Endometrial microvascular endothelial cells (primary cell): ENCODE data around the gene SLCO4A1. TPM values are rescaled to one million over a fixed set of nuclear protein-coding genes. Genes with fewer than 3 reads are reported as not detected.

Experiments used
- in situ Hi-C: cut with HindIII; loops from 2 replicates; pipeline ENCODE4 v1.10.0; 2017; ENCODE audit warnings: low sequenced_read_pairs, low pct_unique_long_range_greater_than_20kb; ENCODE audit errors: inconsistent ontology term
- total RNA-seq: library from RNA; depleted of rRNA; stranded (reverse); fragments of >200 nt; gene quantifications from one replicate; pipeline ENCODE4 v1.2.3, GENCODE V29; 2015; ENCODE audit errors: inconsistent ontology term

Gene SLCO4A1
- total RNA-seq, 1 donor from 2014 or later, result 5.9 TPM

DNA sequence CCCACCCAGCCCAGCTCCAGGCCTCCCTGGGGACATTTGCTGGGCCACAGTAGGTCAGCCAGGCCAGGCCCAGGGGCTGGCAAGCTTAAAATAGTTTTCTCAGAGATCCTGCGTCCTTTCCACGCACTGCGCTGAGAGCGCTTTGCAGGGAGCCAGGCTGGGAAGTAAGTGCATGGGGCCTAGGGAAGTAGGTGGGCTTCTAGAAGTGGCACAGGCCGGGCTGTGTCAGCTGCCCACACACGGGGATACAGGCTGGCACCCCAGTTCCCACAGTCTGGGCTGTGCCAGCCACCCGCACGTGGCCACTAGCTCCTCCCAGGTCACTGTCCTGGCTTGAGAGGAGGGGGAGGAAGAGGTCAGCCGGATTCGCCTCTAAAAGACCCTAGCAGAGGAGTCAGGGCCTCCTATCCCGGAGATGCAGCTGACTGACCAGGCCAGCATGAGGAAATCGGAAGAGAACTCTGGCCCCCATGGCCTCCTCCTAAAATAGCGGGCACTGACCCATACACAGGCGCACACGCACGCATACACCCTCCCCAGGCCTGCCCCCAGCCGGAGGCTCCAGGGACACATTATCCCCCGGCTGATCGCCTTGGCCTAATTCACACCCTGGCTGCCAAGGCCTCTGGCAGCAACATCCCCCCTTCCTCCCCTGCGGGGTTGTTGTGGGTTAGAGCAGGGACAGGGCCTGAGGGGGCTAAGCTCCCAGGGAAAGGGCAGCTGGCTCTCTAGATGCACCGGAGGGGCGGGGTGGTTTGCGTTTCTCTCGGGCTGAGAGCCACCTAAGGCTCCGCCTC lies 5.4 kb downstream of the SLCO4A1 start:
- in situ Hi-C loops, result no loop called here

DNA sequence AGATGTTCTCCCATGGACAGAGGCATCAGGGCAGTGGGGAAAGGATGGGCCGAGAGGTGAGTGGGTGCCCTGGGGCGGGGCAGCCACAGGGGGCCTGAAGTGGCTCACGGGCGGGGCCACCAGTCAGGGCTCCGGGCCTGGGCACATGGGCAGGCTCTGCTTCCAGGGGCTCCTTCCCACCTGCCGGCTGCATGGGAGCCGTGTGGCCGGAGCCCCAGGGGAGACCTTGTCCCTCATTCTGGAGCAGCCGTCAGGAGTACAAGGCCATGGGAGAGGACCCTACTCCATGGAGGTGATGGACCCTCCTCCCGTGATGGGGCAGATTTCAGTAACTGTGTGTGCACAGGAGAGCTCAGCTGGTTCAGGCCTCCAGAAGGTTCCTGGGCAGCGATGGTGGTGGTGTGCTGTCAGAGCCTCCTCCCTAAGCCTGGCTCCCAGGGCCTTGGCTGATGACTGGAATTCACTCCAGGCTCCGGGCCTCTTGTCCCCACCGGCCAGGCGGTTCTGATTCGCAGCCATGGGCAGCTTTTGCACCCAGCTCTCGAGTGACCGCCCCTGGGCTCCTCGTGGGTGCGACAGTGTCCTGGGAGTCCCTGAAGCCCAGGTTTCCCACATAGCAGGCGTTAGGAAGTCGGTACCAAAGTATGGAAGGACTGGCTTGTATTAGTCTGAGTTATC lies 6.2 kb downstream of the SLCO4A1 start:
- in situ Hi-C loops, result no loop called here

DNA sequence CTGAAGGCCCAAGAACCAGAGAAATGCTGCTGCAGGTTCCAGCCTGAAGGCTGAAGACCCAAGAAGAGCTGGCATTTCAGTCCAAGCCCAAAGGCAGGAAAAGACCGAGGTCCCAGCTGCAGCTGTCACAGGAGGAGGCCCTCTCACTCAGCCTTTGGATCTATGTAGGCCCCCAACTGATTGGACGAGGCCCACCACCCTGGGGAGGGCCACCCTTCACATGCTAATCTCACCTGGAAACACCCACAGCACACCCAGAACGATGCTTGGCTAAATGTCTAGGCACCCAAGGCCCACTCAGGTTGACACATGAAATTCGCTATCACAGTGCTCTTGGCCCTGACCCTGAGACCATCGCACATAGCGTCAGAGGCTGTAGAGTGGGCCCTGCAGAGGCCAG lies 6.8 kb downstream of the SLCO4A1 start:
- in situ Hi-C loops, result no loop called here

DNA sequence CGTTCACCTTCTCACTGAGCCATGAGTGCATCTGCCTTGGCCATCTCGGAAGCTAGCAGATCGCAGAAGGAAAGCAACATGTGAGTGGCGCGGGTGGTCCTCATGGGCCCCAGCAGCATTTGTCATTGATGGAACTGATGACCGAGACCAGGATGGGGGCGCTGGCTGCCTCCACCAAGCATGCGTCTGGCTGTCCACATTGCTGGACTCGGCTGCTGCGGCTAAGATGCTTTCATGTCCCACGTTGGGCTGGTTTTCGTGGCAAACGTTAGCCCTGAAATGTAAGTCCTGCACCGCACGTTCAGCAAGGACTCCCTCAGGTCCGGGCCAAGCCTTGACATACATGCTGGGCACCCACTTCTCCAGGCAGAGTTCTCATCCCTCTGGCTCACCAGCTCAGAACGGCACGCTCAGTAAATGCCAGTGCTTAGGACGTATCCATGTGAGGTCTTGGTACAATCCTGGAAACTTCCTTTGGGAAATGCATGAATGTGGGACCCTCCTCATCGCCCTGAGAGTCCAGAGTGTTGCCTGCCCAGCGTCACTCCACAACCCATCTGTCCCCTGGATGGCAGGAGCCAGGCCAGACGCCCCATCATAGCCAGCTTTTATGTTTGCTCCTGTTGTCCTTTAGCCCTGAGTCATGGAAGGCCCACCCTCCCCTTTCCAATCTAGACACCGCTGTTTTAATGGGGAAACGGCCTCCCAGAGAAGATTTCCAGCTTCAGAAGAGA lies 8.4 kb downstream of the SLCO4A1 start:
- in situ Hi-C loops, result no loop called here

DNA sequence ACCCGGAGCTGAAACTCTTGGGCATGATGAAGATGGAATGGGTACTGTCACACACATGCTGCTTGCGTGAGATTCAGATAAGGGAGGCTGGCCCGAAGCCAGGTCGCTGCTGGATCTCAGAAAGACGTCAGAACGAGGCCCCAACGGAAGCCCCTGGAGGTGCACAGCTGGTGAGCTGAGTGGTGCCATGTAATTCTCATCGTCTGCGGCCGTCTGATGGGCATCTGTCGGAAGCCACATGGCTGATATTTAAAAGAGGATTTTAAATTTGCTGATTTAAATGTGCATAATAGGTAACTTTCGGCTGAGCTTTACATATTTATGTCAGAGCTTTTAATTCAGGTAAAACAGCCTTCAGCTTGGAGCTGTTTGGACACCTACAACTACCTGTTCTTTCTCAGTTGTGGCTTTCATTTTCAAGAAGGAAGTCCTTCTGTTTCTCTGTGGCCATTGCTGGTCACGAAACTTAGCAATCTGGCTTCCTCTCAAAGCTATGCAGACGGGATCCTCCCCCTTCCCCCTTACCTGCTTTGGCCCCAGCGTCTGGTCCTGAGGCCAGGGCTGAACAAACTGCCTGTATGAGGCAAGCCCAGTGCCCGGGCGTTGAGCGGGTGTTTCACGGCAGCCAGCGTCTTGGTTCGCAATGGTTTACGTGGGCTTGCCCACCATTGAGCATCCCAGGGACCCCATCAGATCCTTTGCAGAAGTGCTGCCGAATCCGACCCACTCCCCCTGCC lies 9.2 kb downstream of the SLCO4A1 start:
- in situ Hi-C loops, result no loop called here

DNA sequence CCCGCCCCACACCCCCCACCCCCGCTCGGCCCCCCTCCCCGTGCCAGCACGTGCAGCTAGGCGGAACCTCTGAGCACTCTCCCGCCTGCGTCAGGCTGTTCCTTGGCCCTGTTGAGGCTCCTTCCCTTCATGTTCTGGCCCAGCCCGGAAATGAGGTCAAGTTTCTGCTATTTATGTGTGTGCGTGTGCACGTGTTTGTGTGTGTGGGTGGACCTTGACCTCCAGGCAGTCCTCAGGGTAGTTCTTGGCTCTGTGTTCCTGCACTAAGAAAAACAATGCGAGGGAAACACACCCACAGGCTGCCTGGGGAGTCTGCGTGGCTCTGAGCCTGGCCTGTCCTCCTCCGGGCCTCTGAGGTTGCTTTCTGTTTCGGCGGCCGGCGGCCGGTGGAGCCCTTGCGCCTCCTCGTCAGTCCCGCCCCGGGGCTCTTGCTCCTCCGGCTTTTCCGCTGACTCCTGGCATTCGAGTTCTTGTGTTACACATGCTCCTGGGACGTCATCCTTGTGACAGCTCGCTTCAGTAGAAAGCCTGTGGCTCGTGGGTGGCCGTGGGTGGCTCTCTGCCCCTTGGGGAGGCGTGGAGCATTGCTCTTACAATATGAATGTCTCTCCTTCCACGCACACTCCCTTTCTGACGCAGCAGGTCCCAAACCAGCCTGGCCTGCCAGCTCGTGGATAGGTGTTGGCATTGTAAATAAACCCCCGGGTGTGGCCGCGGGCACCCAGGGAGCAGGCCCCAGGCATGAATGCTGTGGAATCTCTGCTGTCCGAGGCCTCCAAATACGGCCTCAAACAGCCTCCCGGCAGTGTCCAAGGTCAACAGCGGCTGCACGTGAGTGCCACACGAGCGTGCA lies 10.0 kb downstream of the SLCO4A1 start:
- in situ Hi-C loops, result no loop called here

DNA sequence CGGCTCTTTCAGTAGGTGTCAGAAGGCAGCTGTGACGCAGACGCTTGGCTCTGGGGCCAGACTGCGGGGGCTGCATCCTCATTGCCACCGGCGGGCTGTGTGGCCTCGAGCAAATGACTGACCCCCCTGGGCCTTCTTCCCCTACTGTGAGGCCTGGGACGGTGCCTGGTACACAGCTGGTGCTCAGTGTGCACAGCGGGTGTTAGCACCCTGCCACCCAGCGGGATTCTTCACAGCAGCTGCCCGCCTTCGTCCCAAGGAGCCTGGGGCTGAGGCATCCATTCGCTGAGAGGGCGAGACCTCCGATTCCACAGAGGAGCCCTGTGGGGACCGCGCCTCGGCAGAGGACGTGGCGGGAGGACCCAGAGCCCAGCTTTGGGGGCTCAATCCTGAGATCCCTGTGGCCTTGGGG lies 10.6 kb downstream of the SLCO4A1 start:
- in situ Hi-C loops, result no loop called here

DNA sequence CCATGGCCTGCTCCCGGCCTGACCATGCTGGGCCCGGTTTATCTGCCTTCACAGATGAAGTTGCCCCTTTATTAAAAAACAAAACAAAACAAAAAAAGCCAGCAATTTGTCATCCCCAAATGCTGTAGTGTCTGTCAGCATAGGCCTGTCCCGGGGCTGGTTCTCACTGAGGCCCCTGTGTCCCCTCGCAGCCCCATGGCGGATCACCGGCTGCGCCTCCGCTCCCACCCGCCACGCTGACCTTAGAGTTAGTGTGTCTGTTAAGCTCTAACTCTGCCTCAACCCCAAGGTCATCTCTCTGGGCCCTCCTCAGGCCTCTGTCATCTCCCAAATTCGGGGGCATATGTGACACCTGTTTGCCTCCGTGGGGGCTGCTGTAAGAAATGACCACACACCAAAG lies 11.1 kb downstream of the SLCO4A1 start:
- in situ Hi-C loops, result no loop called here

DNA sequence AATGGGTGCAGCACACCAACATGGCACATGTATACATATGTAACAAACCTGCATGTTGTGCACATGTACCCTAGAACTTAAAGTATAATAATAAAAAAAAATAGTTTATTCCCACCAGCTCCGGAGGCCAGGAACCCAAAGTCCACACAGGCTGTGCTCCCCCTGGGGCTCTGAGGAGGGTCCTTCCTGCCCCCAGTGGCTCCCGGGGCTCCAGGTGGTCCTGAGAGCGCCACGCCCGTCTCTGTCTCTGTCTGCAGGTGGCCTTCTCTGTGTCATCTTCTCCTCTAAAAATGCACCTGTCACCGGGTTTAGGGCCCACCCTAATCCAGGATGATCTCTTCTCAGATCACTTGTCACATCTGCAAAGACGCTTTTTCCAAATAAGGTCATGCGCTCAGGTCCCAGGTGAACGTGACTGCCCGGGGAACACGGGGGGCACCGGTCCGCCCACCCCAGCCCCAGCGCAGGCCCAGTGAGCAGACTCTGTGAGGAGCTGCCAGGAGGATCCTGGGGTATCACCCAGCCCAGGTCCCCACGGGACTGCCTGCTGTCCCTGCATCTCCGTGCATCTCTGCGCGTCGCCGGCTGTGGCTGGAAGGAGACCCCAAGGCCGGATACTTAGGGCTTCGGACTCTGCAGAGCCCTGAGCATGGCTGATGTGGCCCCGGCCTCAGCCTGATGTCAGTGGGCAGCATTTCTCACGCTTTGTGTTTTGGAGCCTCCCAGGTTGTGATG lies 11.8 kb downstream of the SLCO4A1 start:
- in situ Hi-C loops, result no loop called here

DNA sequence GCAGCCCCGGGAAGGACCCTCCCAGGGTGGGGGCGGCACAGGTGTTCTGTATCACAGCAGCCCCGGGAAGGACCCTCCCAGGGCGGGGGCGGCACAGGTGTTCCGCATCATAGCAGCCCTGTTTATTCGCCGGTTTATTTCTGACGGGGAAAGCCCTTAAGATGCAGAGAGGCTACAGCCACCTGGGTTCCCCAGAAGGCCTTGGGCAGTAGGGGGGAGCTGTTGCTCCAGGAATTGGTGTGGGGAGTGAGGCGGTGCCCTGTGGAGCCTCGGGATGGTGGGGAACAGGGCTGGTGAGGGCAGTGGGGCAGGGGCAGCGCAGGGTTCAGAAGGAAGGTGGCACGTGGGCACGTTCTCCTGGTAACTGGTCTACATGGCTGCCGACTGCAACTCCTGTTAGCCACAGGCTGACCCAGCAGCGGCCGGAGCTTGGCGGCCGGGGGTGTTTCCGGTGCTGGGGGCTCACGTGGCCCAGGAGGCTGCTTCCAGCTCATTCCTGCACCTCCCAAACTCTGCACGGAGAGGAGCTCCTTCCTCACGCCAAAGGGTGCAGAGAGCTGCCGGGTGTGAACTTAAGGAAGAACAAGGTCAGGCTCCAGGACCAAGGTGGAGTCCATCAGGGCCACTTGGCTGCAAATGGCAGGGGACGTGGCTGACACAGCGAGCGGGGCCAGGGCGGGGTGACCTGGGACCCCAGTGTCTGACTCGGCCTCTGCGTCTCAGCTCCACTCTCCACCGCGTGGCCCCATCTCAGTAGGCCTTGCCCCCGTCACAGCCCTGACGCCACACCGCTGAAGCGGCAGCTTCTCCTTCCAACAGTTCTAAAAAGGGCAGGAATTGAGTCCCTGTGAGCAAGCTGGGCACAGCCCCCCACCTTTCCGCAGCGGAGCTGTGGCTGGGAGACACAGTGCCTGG lies 13.2 kb downstream of the SLCO4A1 start:
- in situ Hi-C loops, result no loop called here

DNA sequence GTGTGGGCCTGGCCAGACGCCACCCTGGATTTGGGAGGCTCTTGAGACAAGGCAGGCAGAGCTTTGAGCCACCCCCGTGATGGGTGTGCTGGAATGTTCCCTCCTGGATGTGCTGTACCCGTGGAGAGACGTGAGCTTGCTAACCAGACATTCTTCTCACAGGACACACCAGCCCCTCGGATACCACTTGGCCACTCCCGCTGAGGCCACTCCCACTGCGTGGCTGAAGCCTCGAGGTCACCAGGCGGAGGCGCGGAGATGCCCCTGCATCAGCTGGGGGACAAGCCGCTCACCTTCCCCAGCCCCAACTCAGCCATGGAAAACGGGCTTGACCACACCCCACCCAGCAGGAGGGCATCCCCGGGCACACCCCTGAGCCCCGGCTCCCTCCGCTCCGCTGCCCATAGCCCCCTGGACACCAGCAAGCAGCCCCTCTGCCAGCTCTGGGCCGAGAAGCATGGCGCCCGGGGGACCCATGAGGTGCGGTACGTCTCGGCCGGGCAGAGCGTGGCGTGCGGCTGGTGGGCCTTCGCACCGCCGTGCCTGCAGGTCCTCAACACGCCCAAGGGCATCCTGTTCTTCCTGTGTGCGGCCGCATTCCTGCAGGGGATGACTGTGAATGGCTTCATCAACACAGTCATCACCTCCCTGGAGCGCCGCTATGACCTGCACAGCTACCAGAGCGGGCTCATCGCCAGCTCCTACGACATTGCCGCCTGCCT lies 14.1 kb downstream of the SLCO4A1 start:
- in situ Hi-C loops, result no loop called here

DNA sequence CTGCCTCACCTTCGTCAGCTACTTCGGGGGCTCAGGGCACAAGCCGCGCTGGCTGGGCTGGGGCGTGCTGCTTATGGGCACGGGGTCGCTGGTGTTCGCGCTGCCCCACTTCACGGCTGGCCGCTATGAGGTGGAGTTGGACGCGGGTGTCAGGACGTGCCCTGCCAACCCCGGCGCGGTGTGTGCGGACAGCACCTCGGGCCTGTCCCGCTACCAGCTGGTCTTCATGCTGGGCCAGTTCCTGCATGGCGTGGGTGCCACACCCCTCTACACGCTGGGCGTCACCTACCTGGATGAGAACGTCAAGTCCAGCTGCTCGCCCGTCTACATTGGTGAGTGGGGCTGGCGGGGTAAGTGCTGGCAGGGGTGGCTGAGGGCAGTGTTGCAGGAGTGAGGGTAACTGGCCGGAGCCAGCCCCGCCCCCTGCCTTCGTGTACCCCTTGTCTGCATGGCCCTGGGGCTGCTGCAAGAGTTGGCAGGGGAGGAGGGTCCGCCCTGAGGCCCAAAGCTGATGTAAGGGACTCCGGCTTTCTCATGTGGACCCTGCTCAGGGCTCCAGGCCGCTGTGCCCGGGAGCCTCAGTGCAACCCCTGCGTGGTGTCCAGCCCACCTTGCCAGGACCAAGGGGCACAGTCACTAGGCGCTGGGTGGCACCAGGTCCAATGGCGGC lies 14.8 kb downstream of the SLCO4A1 start:
- in situ Hi-C loops, result no loop called here

DNA sequence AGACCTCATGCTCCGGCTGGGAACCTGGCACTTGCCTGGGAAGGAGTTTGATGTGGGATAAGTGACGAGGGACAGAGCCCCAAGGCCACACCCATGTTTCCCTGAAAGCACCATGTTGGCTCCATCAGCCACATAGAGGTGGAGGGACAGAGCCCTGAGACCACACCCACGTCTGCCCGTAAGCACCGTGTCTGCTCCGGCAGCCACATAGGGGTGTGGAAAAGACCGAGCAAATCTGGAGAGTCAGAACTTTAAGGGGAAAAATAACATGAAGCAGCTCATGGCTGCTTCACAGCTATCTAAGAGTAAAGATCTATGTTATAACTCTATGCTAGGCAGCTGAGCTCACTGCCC lies 15.3 kb downstream of the SLCO4A1 start:
- in situ Hi-C loops, result no loop called here

DNA sequence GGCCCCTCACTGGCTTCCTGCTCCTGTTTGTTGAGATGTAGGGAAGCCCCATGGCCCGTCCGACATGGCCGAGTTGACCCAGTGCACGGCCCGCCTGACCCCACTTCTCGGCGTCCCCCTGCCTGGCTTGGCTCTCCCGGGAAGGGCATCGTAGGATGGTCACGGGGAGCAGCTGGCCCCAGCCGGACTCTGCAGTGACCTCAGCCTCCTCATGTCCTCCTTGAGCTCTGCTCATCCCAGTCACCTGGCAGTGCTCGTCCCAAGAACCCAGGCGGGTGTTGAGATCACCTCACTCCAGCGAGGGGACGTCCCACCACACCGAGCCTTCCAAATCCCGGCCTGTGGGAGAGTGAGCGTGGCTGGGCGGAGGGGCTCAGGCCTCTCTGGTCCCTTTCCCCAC lies 15.7 kb downstream of the SLCO4A1 start:
- in situ Hi-C loops, result no loop called here

DNA sequence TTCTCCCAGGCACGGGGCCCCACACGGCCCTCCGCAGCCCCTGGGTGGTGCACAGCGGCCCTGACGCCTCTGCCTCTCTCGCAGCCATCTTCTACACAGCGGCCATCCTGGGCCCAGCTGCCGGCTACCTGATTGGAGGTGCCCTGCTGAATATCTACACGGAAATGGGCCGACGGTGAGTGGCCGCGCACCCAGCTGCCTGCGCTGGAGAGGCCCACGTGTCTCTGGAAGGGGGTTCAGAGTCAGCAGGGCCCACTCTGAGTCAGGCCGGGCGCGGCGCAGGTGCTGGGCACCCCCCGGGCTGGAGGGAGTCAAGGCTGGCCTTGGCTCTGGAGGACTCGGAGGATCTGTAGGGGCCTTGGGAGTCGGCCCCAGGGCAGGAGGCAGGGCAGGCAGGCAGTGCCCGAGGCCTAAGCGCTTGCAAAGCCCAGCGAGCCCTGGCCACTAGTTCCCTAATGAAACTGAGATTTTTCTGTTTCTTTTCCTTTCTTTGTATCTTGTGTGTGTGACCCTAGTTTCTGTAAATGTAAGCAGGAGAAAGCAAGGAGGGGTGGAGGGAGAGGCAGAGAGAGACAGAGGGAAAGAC lies 16.4 kb downstream of the SLCO4A1 start:
- in situ Hi-C loops, result no loop called here
